Muscle of leg (tissue), 11 donors: ENCODE data around the gene DLG2. TPM values are rescaled to one million over a fixed set of nuclear protein-coding genes. Genes with fewer than 3 reads are reported as not detected.

Source experiments
- DNase-seq: peaks from one replicate; pipeline ENCODE4 v3.0.0; 2013
- H3K27ac ChIP-seq: one replicate; pipeline ENCODE4 v1.5.1; 2013; ENCODE audit warnings: mild to moderate bottlenecking, low read length, control low read depth
- H3K27me3 ChIP-seq: one replicate; pipeline ENCODE4 v1.6.1; 2013; ENCODE audit warnings: low read length; ENCODE audit not compliant: control insufficient read depth, insufficient read depth
- H3K36me3 ChIP-seq: one replicate; pipeline ENCODE4 v1.6.1; 2013; ENCODE audit warnings: low read length; ENCODE audit not compliant: control insufficient read depth, insufficient read depth
- H3K4me1 ChIP-seq: one replicate; pipeline ENCODE4 v1.6.1; 2013; ENCODE audit warnings: low read length; ENCODE audit not compliant: control insufficient read depth, insufficient read depth
- H3K4me3 ChIP-seq: one replicate; pipeline ENCODE4 v1.5.1; 2013; ENCODE audit warnings: low read length, control low read depth
- H3K9me3 ChIP-seq: replicated peaks from 2 replicates; pipeline ENCODE4 v1.6.1; 2013; ENCODE audit warnings: low read depth, low read length; ENCODE audit not compliant: control insufficient read depth
- WGBS: methylation state at CpG from one replicate; pipeline ENCODE4 v1.1.5; 2013; ENCODE audit warnings: missing lambda C conversion rate; ENCODE audit not compliant: insufficient coverage; 5-methylcytosine and 5-hydroxymethylcytosine counted together
- polyA plus RNA-seq, 8 donors: library from polyadenylated mRNA; unstranded; fragments of 120-200 nt; gene quantifications; one replicate each; pipeline versions ENCODE4 v1.2.1 to v1.2.3, GENCODE V29; 2013; ENCODE audit warnings: inconsistent platforms in 1 of 8, low replicate concordance in 1 of 8; ENCODE audit not compliant: insufficient read length in 8 of 8, insufficient read depth in 1 of 8
- total RNA-seq: library from RNA; stranded (reverse); fragments of 120-200 nt; gene quantifications from one replicate; pipeline ENCODE4 v1.2.4, GENCODE V29; 2013

Gene DLG2
- total and polyA plus RNA-seq, 9 donors: 6.4 to 19.3 (median 11.0) TPM

DNA sequence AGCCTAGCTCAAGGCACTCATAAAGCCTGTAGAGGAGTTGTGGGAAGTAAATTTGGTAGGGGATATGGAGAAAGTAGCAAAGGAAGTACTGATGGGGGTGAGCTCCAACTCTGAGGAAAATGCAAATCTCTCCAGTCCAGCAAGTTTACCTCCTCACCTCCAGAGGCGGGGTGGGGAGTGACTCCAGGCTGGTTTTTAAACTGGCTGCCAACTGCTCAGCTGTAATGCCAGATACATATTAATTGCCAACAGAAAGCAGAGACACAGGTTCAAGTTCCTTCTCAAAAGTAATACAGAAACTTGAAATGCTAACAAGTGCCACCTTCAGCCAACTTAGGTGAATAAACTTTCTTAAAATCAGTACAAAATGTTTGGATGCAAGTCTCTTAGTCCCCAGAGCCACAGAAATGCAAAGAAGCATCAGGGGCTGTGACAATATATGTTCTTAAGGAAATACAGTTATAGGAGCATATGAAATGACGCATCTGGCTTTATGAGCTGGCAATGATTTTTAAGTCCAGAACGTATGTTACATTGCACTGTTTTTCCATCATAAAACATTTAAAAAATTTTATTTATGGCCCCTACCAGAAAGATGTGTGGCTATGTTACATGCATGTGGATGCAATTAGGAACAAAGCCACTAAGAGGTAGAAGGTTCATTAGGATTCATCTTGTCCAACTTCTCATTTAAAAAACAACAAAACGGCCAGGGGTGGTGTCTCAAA, 1904.6 kb downstream of the DLG2 start:
- H3K36me3 ChIP-seq: no peaks in the 10 kb centered on the region
- H3K9me3 ChIP-seq: no peaks in the 10 kb centered on the region
- peak; percentile 91 for DNase-seq
- H3K4me1 ChIP-seq: peaks cover 2% of the 10 kb centered on the region
- H3K27ac ChIP-seq: peak overlapping the region; percentile 92
- no peak overlapping the region for H3K4me3 ChIP-seq
- WGBS: no CpG with 5 or more reads among the region's 4 CpGs
- no peaks in the 10 kb centered on the region for H3K27me3 ChIP-seq

DNA sequence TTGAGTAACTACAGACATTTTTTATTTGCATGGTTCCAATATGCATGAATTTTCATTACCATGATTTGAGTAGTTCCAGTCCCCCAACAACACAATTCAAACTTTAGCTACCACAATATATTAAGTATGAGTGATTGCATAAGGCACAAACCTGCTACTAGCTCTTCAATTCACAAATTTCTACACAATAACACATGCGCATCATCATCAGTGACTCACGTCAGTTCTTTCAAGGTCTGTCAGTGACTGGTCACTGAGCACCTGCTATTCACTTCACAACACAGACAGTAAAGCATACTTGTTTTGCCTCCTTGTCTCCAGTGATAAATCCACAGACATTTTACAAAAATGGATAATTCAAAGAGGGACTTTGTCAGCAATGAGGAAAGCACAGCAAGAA, 1905.9 kb downstream of the DLG2 start:
- no peaks in the 10 kb centered on the region for H3K36me3 ChIP-seq
- WGBS: 86% methylated on average over 2 of the region's 2 CpGs

GRCh38 chr11:83720675-83721074, 1906.5 kb downstream of the DLG2 start:
- no CpG with 5 or more reads among the region's 2 CpGs for WGBS
- Histone ChIP-seq H3K4me1 (peaks cover 2% of the 10 kb centered on the region), H3K27ac (no peak overlapping the region), H3K27me3 (no peaks in the 10 kb centered on the region), H3K36me3 (no peaks in the 10 kb centered on the region), H3K9me3 (no peaks in the 10 kb centered on the region), H3K4me3 (no peak overlapping the region)
- DNase-seq: no peak

More for the DNA sequence above, 1905.9 kb downstream of the DLG2 start:
- Histone ChIP-seq H3K27ac (no peak overlapping the region), H3K9me3 (no peaks in the 10 kb centered on the region), H3K4me1 (peaks cover 2% of the 10 kb centered on the region), H3K27me3 (no peaks in the 10 kb centered on the region), H3K4me3 (no peak overlapping the region)
- no peak for DNase-seq

- H3K36me3 ChIP-seq: no peaks in the 10 kb centered on the region
Measured at GRCh38 chr11:83717537-83717936, 1909.6 kb downstream of the DLG2 start.

DNA sequence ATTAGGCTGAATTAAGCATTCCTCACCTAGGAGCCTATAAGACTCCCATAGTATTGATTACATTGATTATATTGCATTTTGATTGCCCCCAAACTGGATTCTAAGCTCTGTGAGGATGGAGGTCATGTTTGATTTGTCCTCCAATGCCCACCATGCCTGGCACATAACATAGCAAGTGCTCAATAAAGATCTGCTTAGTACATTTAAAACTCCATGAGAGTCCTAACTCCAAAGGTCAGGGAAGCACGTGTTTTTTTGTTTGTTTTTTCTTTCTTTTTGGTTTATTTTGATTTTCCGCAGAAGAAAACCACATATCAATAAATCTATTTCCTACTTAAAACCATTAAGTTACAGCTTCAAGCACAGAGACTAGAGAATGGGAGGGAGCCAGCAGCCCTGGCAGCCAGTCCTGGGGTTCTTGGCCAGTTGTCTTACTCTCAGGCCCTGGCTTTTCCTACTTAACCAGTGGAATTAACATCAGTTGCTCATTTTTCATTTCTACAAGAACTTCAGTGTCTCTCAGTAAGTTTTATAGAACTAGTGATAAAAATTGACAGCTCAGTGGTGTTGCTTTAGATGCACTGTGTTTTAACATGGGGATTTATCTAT, 1911.1 kb downstream of the DLG2 start:
- DNase-seq: peak; percentile 82
- no CpG with 5 or more reads among the region's 2 CpGs for WGBS
- no peaks in the 10 kb centered on the region for H3K27me3 ChIP-seq
- no peaks in the 10 kb centered on the region for H3K36me3 ChIP-seq
- no peak overlapping the region for H3K4me3 ChIP-seq
- no peaks in the 10 kb centered on the region for H3K9me3 ChIP-seq
- no peaks in the 10 kb centered on the region for H3K4me1 ChIP-seq
- no peak overlapping the region for H3K27ac ChIP-seq

More at GRCh38 chr11:83717537-83717936, 1909.6 kb downstream of the DLG2 start:
- H3K27me3 ChIP-seq: no peaks in the 10 kb centered on the region
- H3K4me3 ChIP-seq: no peak overlapping the region
- no peaks in the 10 kb centered on the region for H3K9me3 ChIP-seq
- WGBS: no CpG with 5 or more reads among the region's 3 CpGs
- no peaks in the 10 kb centered on the region for H3K4me1 ChIP-seq
- H3K27ac ChIP-seq: no peak overlapping the region
- DNase-seq: no peak

GRCh38 chr11:83713708-83714107, 1913.4 kb downstream of the DLG2 start:
- Histone ChIP-seq H3K27ac (no peak overlapping the region), H3K4me1 (no peaks in the 10 kb centered on the region), H3K36me3 (no peaks in the 10 kb centered on the region), H3K9me3 (no peaks in the 10 kb centered on the region), H3K4me3 (no peak overlapping the region), H3K27me3 (no peaks in the 10 kb centered on the region)
- 23% methylated on average over 2 of the region's 2 CpGs for WGBS
- peak; percentile 92 for DNase-seq

DNA sequence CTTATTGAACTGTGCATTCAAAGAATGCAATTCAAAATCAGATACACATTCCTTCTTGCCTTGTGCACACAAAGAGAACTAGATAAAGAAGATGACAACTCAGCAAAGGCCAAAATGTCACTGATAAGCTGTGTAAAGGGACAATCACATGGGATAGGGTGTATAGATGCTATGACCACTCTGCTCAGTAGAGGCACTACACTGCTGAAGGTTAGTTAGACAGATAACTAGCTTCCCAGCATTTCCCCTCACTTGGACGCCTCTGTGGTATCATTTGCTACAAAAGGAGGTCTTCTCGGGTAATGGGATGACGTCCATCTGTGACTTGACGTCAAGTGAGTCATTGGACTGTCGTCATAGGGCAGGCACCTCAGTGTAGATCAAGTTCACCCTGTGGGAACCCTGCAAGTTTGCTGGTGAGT, 1916.0 kb downstream of the DLG2 start:
- WGBS: 97% methylated on average over 4 of the region's 5 CpGs
- H3K4me1 ChIP-seq: no peaks in the 10 kb centered on the region

DNA sequence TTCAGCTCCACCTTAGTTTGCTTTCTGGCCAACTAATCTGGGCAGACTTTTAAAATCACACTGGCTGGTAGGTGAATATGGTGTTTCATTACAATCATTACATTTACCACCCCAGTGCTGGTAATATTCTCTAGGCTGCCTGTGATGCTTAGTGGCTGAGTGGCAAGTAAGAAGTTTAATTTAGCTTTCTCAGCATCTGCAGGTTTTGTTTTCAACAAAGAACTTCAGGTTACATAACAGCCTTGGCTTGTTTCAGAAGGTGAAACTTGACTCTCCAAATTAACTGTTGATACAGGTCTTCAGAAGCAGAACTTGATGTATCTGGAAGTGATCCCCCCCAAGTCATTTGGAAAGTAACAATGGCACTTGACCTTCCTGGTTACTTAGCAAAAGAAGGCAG, 1917.7 kb downstream of the DLG2 start:
- H3K4me3 ChIP-seq: no peak overlapping the region
- H3K4me1 ChIP-seq: no peaks in the 10 kb centered on the region
- no peaks in the 10 kb centered on the region for H3K36me3 ChIP-seq
- no peak overlapping the region for H3K27ac ChIP-seq
- no peaks in the 10 kb centered on the region for H3K9me3 ChIP-seq
- no peak for DNase-seq
- H3K27me3 ChIP-seq: no peaks in the 10 kb centered on the region

More for the DNA sequence above, 1916.0 kb downstream of the DLG2 start:
- Histone ChIP-seq H3K9me3 (no peaks in the 10 kb centered on the region), H3K27ac (no peak overlapping the region), H3K36me3 (no peaks in the 10 kb centered on the region), H3K4me3 (no peak overlapping the region), H3K27me3 (no peaks in the 10 kb centered on the region)
- no peak for DNase-seq

GRCh38 chr11:83706566-83706965, 1920.6 kb downstream of the DLG2 start:
- H3K27ac ChIP-seq: no peak overlapping the region
- no peaks in the 10 kb centered on the region for H3K4me1 ChIP-seq
- no peaks in the 10 kb centered on the region for H3K27me3 ChIP-seq
- no peak overlapping the region for H3K4me3 ChIP-seq
- H3K9me3 ChIP-seq: no peaks in the 10 kb centered on the region
- H3K36me3 ChIP-seq: no peaks in the 10 kb centered on the region
- DNase-seq: no peak
- 90% methylated on average over 6 of the region's 6 CpGs for WGBS

DNA sequence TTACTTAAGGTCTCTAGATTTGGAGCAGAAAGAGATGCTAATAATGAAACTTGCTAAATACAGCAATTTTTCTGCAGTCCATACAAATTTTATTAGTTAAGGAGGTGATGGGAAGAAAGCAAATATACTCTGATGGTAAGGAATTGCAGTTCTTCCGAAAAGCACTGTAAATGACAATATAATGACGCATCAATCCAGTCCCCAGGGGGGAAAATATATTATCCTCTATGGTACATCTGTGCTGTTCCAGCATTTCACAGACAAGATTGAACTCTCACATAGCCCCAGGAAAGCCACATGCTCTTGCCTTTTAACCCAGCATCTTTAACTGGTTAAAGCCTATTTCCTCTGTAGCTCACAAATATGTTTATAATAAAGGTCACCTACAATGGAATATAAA, 1924.3 kb downstream of the DLG2 start:
- DNase-seq: no peak
- Histone ChIP-seq H3K4me3 (no peak overlapping the region), H3K27ac (no peak overlapping the region), H3K27me3 (no peaks in the 10 kb centered on the region), H3K9me3 (no peaks in the 10 kb centered on the region), H3K4me1 (no peaks in the 10 kb centered on the region), H3K36me3 (no peaks in the 10 kb centered on the region)
- no CpG with 5 or more reads among the region's 2 CpGs for WGBS
